Tibial artery (tissue), 4 donors: Measurements from ENCODE around the gene UTS2.
A peak's percentile ranks its signal among the peaks of the same experiment; 100 is the strongest.

Experiments
- DNase-seq, 2 donors: peaks; one replicate each; pipeline ENCODE4 v3.0.0-alpha.2; 2019
- H3K27ac ChIP-seq, 2 donors: fragments of 200-600 bp; sonication (generic) in 1 of 2; 1 replicate in 1 of 2; 2 replicates in 1 of 2; pipeline ENCODE4 v1.5.1; 2018 to 2019; ENCODE audit warnings: mild to moderate bottlenecking in 1 of 2
- H3K27me3 ChIP-seq, 2 donors: fragments of 200-600 bp; sonication (generic) in 1 of 2; one replicate each; pipeline versions ENCODE4 v1.5.1 to v1.6.0; 2016 to 2019
- H3K36me3 ChIP-seq, 3 donors: fragments of 200-600 bp; sonication (generic) in 2 of 3; one replicate each; pipeline ENCODE4 v1.5.1; 2016 to 2019; ENCODE audit warnings: mild to moderate bottlenecking in 2 of 3
- H3K4me1 ChIP-seq, 4 donors: fragments of 200-600 bp; sonication (generic) in 2 of 4; 1 replicate in 3 of 4; 2 replicates in 1 of 4; pipeline ENCODE4 v1.5.1; 2016 to 2019
- H3K4me3 ChIP-seq, 2 donors: fragments of 200-600 bp; sonication (generic) in 1 of 2; 1 replicate in 1 of 2; 2 replicates in 1 of 2; pipeline ENCODE4 v1.5.1; 2018 to 2019; ENCODE audit warnings: mild to moderate bottlenecking in 2 of 2
- H3K9me3 ChIP-seq, 3 donors: fragments of 200-600 bp; sonication (generic) in 1 of 3; one replicate each; pipeline ENCODE4 v1.5.1; 2016 to 2019
- intact Hi-C: fragments of 100-400 bp; cut with DNase I; formaldehyde crosslinking; loops from one replicate; pipeline ENCODE4 v1.15.0; 2023; ENCODE audit warnings: low total_unique reads
- TF ChIP-seq, protein P1 (sequence below), 2 experiments: fragments of 200-600 bp in 1 of 2; fragments of 450-650 bp in 1 of 2; IDR thresholded peaks; one replicate each; pipeline ENCODE4 v1.5.1; 2017 to 2019; ENCODE audit warnings: antibody characterized with exemption in 2 of 2, mild to moderate bottlenecking in 1 of 2, moderate library complexity in 1 of 2

Gene UTS2

DNA sequence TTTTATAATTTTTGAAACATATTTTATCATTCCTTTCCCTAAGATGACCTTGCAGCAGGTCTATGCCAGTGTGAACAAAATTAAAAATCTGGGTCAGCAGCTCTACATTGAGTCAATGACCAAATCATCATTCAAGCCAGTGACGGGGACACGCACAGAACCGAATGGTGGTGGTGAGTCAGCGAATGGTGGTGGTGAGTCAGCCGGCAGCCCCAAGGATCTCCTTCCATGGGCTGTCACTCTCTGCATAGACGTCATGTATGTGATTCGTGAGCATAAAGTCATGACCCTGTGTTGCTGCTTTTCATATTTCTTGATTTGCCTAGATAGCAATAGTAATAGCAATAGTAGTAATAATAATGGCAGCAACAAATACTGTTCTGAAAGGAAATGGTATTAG, 42.5 kb downstream of the UTS2 start:
- Histone ChIP-seq H3K36me3 (peaks cover 71 to 78% (median 75%) of the 10 kb centered on the region in 3 donors), H3K9me3 (peaks cover 0 to 9% (median 0%) of the 10 kb centered on the region in 3 donors), H3K27ac (no peak overlapping the region), H3K4me1 (no peaks in the 10 kb centered on the region), H3K4me3 (no peak overlapping the region), H3K27me3 (no peaks in the 10 kb centered on the region)
- intact Hi-C loops: no loop called here
- DNase-seq: no peak
- TF ChIP-seq, protein P1, sequence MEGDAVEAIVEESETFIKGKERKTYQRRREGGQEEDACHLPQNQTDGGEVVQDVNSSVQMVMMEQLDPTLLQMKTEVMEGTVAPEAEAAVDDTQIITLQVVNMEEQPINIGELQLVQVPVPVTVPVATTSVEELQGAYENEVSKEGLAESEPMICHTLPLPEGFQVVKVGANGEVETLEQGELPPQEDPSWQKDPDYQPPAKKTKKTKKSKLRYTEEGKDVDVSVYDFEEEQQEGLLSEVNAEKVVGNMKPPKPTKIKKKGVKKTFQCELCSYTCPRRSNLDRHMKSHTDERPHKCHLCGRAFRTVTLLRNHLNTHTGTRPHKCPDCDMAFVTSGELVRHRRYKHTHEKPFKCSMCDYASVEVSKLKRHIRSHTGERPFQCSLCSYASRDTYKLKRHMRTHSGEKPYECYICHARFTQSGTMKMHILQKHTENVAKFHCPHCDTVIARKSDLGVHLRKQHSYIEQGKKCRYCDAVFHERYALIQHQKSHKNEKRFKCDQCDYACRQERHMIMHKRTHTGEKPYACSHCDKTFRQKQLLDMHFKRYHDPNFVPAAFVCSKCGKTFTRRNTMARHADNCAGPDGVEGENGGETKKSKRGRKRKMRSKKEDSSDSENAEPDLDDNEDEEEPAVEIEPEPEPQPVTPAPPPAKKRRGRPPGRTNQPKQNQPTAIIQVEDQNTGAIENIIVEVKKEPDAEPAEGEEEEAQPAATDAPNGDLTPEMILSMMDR (IDR thresholded peaks at IDR 0.05): no peak

DNA sequence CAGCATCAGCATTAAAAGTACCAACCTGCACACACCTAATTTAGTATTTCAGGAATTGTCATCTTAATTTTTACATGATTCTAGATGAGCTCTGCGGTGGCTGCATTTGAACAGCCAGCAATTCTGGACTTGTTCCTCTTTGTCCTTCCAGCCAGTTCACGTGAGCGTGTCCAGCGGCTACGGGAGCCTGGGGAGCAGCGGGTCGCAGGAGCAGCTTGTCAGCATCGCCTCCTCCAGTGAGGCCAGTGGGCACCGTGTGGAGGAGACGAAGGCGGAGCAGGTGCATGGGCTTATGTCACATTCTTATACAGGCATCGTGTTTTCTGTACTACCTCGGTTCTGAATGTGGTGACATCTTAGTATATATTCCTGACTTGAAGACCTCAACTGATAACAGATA, 43.1 kb downstream of the UTS2 start:
- TF ChIP-seq, protein P1 (IDR thresholded peaks at IDR 0.05): no peak
- H3K27ac ChIP-seq: no peak overlapping the region
- H3K4me1 ChIP-seq: no peaks in the 10 kb centered on the region
- H3K27me3 ChIP-seq: no peaks in the 10 kb centered on the region
- H3K4me3 ChIP-seq: no peak overlapping the region
- intact Hi-C loops: loop anchor here (10.0 kb wide), 1 partner anchor 95 kb away; no protein-coding TSS in a partner anchor
- peaks cover 0 to 9% (median 0%) of the 10 kb centered on the region in 3 donors for H3K9me3 ChIP-seq
- H3K36me3 ChIP-seq: peaks cover 77 to 85% (median 81%) of the 10 kb centered on the region in 3 donors
- no peak for DNase-seq

DNA sequence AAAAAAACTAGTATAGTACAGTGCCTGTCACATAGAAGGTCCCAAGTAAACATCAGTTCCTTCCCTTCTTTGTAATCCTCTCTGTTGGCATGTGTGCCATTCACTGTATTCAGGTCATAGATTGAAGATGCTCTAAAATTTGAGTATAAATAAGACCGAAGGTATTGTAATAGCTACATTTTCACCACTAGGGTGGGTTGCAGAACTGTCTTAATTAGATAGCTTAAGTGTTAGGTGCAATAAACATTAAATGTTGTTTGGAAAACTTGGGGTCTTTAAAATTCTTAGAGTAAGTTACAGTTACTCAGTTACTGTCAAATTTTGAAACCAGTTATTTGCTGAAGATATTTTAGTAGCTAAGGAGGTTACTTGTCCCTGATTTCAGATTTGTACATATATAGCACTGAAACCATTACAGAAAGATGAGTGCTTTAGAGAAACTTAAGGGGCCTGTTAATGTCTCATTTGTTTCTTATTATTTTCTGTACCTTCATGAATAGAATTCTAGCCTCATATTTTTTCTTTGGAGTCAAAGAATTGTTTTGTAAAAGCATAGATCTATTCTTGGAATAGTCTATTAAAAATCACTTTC, 44.5 kb downstream of the UTS2 start:
- DNase-seq: no peak
- no peak overlapping the region for H3K4me3 ChIP-seq
- TF ChIP-seq, protein P1 (IDR thresholded peaks at IDR 0.05): peak; percentile 46 to 67
- intact Hi-C loops: loop anchor here (10.0 kb wide), 1 partner anchor 96 kb away; no protein-coding TSS in a partner anchor
- H3K9me3 ChIP-seq: peaks cover 0 to 4% (median 0%) of the 10 kb centered on the region in 3 donors
- H3K36me3 ChIP-seq: peaks cover 81 to 89% (median 85%) of the 10 kb centered on the region in 3 donors
- no peaks in the 10 kb centered on the region for H3K4me1 ChIP-seq
- H3K27ac ChIP-seq: no peak overlapping the region
- H3K27me3 ChIP-seq: no peaks in the 10 kb centered on the region

DNA sequence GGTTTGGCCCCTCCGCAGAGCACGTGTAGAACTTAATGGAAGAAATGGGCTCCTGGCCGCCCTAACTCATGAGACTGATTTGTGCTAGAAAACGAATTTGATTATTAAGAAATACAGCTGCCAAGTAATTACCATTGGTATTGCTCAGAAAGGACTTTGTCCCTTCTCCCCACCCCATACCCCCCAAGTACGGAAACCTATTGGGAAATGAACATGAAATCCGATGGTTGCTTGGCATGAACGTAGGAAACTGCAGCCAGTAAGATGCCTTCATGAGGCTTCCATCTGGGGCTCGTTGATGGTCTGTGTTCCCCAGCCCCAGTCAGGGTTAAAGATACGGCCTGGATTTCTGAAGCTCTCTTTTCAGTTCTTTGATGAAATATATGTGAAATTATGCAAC, 47.4 kb downstream of the UTS2 start:
- Histone ChIP-seq H3K4me3 (no peak overlapping the region), H3K36me3 (peaks cover 76 to 89% (median 85%) of the 10 kb centered on the region in 3 donors)

More for the DNA sequence above, 47.4 kb downstream of the UTS2 start:
- Histone ChIP-seq H3K27me3 (no peaks in the 10 kb centered on the region), H3K4me1 (no peaks in the 10 kb centered on the region), H3K27ac (no peak overlapping the region), H3K9me3 (no peaks in the 10 kb centered on the region)
- no peak for DNase-seq
- TF ChIP-seq, protein P1 (IDR thresholded peaks at IDR 0.05): no peak
- intact Hi-C loops: loop anchor here (10.0 kb wide), 1 partner anchor 99 kb away; no protein-coding TSS in a partner anchor
